Spinal cord (tissue), 10 donors: Measurements from ENCODE around the gene SLC17A5. TPM values are rescaled to one million over a fixed set of nuclear protein-coding genes. Genes with fewer than 3 reads are reported as not detected.
"Not testable (repeated sequence)": the region's sequence is repeated elsewhere in the genome, so short reads cannot be mapped to it uniquely, and the experiment has no call there.

Experiments
- DNase-seq, 6 donors: peaks; one replicate each; pipeline versions ENCODE4 v3.0.0 to v3.0.0-alpha.2; 2013 to 2015; ENCODE audit warnings: low spot score in 6 of 6, low read depth in 4 of 6
- H3K27ac ChIP-seq: one replicate; pipeline ENCODE4 v1.5.1; 2013; ENCODE audit warnings: low read depth, low read length, control low read depth
- H3K27me3 ChIP-seq: one replicate; pipeline ENCODE4 v1.6.1; 2013; ENCODE audit warnings: low read length; ENCODE audit not compliant: control insufficient read depth, insufficient read depth
- H3K36me3 ChIP-seq: one replicate; pipeline ENCODE4 v1.6.1; 2013; ENCODE audit warnings: low read length; ENCODE audit not compliant: control insufficient read depth, insufficient read depth
- H3K4me1 ChIP-seq: one replicate; pipeline ENCODE4 v1.6.1; 2013; ENCODE audit warnings: low read length; ENCODE audit not compliant: control insufficient read depth, insufficient read depth
- H3K4me3 ChIP-seq: one replicate; pipeline ENCODE4 v1.5.1; 2013; ENCODE audit warnings: low read depth, low read length, control low read depth
- H3K9me3 ChIP-seq: one replicate; pipeline ENCODE4 v1.6.1; 2013; ENCODE audit warnings: low read length; ENCODE audit not compliant: control insufficient read depth, insufficient read depth
- WGBS: methylation state at CpG from one replicate; pipeline ENCODE4 v1.1.5; 2013; ENCODE audit warnings: missing lambda C conversion rate; ENCODE audit not compliant: insufficient coverage; 5-methylcytosine and 5-hydroxymethylcytosine counted together
- polyA plus RNA-seq, 2 donors: library from polyadenylated mRNA; unstranded; fragments of 120-200 nt; gene quantifications; one replicate each; pipeline ENCODE4 v1.2.1, GENCODE V29; 2013; ENCODE audit not compliant: insufficient read length in 2 of 2
- total RNA-seq, 2 donors: library from RNA; depleted of rRNA in 1 of 2; stranded (reverse); fragments of 120-200 nt in 1 of 2; fragments of >200 nt in 1 of 2; gene quantifications; one replicate each; pipeline versions ENCODE4 v1.2.3 to v1.2.4, GENCODE V29; 2013 to 2014
- donor health status: healthy.

SLC17A5 gene
- total and polyA plus RNA-seq, 4 donors: 12.5 to 33.4 (median 16.0) TPM

- no peak overlapping the region for H3K27ac ChIP-seq
- WGBS: 95% methylated on average over 4 of the region's 9 CpGs
- no peaks in the 10 kb centered on the region for H3K9me3 ChIP-seq
- no peaks in the 10 kb centered on the region for H3K27me3 ChIP-seq
- peaks cover 14% of the 10 kb centered on the region for H3K4me1 ChIP-seq
- H3K4me3 ChIP-seq: no peak overlapping the region
- no peaks in the 10 kb centered on the region for H3K36me3 ChIP-seq
- DNase-seq: no peak
Observed at GRCh38 chr6:73560853-73561407, 92.9 kb downstream of the SLC17A5 start.

DNA sequence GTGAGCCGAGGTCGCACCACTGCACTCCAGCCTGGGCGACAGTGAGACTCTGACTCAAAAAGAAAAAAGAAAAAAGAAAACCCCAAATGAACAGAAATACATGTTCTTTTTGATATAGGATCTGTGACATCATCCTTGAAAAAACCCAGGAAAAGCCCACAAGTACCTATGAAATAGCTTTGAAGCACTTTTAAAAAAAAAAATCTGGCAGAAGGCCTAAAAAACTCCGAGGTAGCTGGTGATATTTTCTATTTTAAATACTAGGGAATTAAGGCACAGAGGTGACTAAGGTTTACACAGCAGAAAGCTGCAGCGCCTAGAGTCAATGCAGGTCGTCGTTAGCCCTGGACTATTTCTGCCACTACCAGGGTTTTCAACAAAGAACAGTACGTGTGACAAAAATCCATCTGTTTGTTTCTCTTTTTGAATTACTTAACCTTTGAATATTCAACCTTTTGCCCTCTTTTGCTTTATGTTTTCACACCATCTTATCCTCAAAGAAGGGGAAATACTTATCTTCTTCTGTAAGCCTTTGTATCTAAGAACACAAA, 93.5 kb downstream of the SLC17A5 start:
- Histone ChIP-seq H3K27ac (no peak overlapping the region), H3K9me3 (no peaks in the 10 kb centered on the region), H3K36me3 (no peaks in the 10 kb centered on the region), H3K4me1 (peaks cover 14% of the 10 kb centered on the region), H3K27me3 (no peaks in the 10 kb centered on the region), H3K4me3 (no peak overlapping the region)
- WGBS: 40% methylated on average over 4 of the region's 8 CpGs
- no peak for DNase-seq

GRCh38 chr6:73559399-73559794, 94.4 kb downstream of the SLC17A5 start:
- not testable (repeated sequence) for H3K4me3 ChIP-seq, H3K27me3 ChIP-seq, DNase-seq, H3K27ac ChIP-seq, H3K36me3 ChIP-seq, H3K9me3 ChIP-seq
- WGBS: 96% methylated on average over 8 of the region's 12 CpGs
- peaks cover 14% of the 10 kb centered on the region for H3K4me1 ChIP-seq

DNA sequence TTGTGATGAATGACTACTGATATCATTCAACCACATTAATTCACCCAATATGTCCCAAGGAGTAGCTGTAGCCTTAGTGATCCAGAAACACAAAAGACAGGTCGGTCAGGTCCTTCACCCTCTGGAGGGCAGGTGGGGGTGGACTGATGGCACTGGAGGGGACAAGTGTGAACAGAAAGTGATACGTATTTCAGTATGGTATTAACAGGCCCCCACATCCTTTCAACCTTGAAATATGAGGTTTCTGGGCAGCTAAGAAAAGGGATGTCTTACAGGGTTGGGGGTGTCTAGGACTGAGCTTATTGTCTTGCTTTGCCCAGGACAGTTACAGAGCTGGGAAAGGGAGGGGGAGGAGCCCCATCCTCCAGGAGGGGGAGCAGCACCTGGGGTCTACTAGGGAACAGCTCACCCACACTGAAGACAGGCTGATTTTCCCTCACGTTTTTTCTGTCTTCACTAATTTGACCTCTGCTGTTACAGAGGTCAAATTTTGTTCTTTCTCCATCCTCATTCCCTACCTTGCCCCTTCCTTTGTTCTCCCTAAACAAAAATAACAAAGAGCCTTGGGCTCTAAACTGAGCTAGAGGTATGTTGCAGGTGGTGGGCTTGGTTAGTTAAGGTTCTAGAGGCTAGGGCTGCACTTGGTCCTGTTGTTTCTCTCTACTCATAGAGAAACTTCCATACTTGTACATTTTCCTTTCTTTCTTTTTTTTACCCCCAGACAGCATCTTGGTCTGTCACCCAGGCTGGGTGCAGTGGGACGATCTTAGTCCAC, 95.0 kb downstream of the SLC17A5 start:
- Histone ChIP-seq H3K27ac (no peak overlapping the region), H3K36me3 (no peaks in the 10 kb centered on the region), H3K4me1 (peaks cover 14% of the 10 kb centered on the region), H3K9me3 (no peaks in the 10 kb centered on the region), H3K27me3 (no peaks in the 10 kb centered on the region), H3K4me3 (no peak overlapping the region)
- WGBS: 60% methylated on average over 2 of the region's 4 CpGs
- DNase-seq: no peak

- Histone ChIP-seq H3K27ac (peak overlapping the region; percentile 78), H3K9me3 (no peaks in the 10 kb centered on the region), H3K4me1 (peaks cover 14% of the 10 kb centered on the region), H3K27me3 (no peaks in the 10 kb centered on the region), H3K4me3 (no peak overlapping the region), H3K36me3 (no peaks in the 10 kb centered on the region)
- 0% methylated on average over 1 of the region's 1 CpG for WGBS
- peak in 3 of 6 donors; percentile 12 to 68 (median 65) for DNase-seq
Observed at GRCh38 chr6:73556836-73557235, 97.0 kb downstream of the SLC17A5 start.

DNA sequence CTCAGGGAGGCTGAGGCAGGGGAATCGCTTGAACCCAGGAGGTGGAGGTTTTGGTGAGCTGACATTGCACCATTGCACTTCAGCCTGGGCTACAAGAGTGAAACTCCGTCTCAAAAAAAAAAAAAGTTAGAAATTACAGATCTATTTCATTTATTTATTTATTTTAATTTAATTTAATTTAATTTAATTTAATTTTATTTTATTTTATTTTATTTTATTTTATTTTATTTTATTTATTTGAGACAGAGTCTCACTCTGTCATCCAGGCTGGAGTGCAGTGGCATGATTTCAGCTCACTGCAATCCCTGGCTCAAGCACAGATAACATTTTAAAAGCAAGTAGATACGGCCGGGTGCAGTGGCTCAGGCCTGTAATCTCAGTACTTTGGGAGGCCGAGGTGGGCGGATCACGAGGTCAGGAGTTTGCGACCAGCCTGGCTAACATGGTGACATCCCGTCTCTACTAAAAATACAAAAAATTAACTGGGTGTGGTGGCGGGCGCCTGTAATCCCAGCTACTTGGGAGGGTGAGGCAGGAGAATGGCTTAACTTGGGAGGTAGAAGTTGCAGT, 98.3 kb downstream of the SLC17A5 start:
- H3K4me1 ChIP-seq: peaks cover 14% of the 10 kb centered on the region
- H3K27ac ChIP-seq: peak overlapping the region; percentile 67
- H3K4me3 ChIP-seq, H3K9me3 ChIP-seq, H3K36me3 ChIP-seq, H3K27me3 ChIP-seq, DNase-seq: not testable (repeated sequence)
- WGBS: 100% methylated on average over 2 of the region's 11 CpGs

DNA sequence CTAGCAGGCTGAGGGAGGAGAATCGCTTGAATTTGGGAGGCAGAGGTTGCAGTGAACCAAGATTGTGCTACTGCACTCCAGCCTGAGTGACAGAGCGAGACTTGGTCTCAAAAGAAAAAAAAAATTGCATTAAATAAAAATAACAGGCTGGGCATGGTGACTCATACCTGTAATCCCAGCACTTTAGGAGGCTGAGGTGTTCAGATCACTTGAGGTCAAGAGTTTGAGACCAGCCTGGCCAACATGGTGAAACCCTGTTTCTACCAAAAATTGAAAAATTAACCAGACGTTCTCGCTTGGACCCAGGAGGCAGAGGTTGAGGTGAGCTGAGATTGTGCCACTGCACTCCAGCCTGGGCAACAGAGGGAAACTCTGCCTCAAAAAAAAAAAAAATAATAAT, 102.7 kb downstream of the SLC17A5 start:
- not testable (repeated sequence) for H3K4me1 ChIP-seq, H3K9me3 ChIP-seq, H3K36me3 ChIP-seq, DNase-seq, H3K4me3 ChIP-seq, H3K27ac ChIP-seq, H3K27me3 ChIP-seq
- WGBS: no CpG with 5 or more reads among the region's 4 CpGs

DNA sequence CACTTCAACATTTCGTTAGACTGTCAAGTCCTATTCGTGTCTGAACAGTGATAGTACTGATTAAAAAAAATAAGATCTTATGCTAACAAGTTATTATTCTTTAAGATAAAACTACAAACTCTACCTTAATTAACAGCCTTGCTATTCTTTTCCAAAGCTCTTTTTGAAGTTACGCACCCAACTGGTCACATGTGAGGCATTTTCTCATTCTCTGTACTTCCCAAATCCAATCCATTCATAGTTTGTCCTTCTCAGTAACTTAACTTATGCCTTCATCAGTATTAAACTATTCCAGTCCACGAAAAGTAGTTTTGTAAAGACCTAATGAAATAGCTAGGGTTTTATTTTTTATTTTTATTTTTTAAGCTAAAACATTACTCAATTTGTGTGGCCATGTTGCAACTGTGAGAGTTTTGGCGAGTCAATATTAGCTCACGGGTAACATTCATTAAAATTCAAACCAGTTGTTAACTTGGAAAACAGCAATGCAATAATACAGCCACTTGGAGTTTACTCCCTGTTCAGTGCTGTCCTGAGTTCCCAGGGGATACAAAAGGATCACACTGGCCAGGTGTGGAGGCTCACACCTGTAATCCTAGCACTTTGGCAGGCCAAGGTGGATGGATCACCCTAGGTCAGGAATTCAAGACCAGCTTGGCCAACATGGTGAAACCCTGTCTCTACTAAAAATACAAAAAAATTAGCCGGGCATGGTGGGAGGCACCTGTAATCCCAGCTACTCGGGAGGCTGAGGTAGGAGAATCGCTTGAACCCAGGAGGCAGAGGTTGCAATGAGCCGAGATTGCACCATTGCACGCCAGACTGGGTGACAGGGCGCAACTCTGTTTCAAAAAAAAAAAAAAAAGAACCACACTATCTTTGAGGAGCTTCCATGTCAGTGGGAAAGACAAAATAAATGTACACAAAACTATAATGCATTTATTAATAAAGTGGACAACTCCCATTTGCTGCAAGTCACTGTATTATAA, 105.0 kb downstream of the SLC17A5 start:
- H3K36me3 ChIP-seq: no peaks in the 10 kb centered on the region
- no peak for DNase-seq
- H3K4me1 ChIP-seq: no peaks in the 10 kb centered on the region
- H3K4me3 ChIP-seq: no peak overlapping the region
- 87% methylated on average over 4 of the region's 12 CpGs for WGBS
- H3K27me3 ChIP-seq: no peaks in the 10 kb centered on the region
- H3K27ac ChIP-seq: no peak overlapping the region
- H3K9me3 ChIP-seq: no peaks in the 10 kb centered on the region

DNA sequence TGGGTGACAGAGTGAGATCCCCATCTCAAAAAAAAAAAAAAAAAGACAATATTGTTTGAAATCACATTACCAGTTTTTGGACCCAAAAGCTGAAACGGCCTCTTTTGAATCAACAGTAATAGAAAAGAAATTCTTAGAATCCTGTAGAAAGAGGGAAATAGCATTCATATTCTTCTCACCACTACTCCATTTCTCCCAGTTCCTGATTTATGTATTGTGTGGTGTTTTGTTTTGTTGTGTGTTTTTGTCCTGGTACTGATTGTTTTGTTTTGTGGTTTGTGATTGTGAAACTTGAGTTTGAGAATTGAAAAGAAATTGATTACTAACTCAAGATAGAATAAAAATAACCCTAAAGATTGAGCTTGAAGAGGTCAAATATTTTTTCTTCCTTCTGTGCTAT, 106.8 kb downstream of the SLC17A5 start:
- Histone ChIP-seq H3K27me3 (no peaks in the 10 kb centered on the region), H3K4me1 (no peaks in the 10 kb centered on the region), H3K4me3 (no peak overlapping the region), H3K9me3 (no peaks in the 10 kb centered on the region), H3K36me3 (no peaks in the 10 kb centered on the region), H3K27ac (no peak overlapping the region)
- no CpG with 5 or more reads among the region's 1 CpG for WGBS
- DNase-seq: no peak
